K562 treated with DMSO at 1 percent for 48 hours (cell line): ENCODE data around the gene ARHGAP35. TPM values are rescaled to one million over a fixed set of nuclear protein-coding genes. Genes with fewer than 3 reads are reported as not detected.

Source experiments
- total RNA-seq: library from RNA; unstranded; fragments of 300-600 nt; gene quantifications from 2 replicates; pipeline ENCODE4 v1.2.3, GENCODE V29; 2022; ENCODE audit warnings: low replicate concordance; ENCODE audit errors: extremely low read depth

Gene ARHGAP35
- not detected in 2 replicates for total RNA-seq

GRCh38 chr19:46860846-46861690 is at the start of gene ARHGAP35:
ARHGAP35 (plus strand) TSS chr19:46860997; CDS start chr19:46918676, 57,679 bp downstream.

GRCh38 chr19:46850228-46851203 is 10.3 kb upstream of the ARHGAP35 start, which contains the start of gene AP2S1:
AP2S1 (minus strand) TSS chr19:46850846; CDS start chr19:46850766, 80 bp downstream.

Other genes with a start within 250 kb of the ARHGAP35 start
- gene PTGIR, start 235.9 kb upstream of the ARHGAP35 start, total RNA-seq = not detected in 2 replicates
- gene GNG8, start 224.8 kb upstream of the ARHGAP35 start, total RNA-seq = not detected in 2 replicates
- gene DACT3, start 199.8 kb upstream of the ARHGAP35 start, total RNA-seq = not detected in 2 replicates
- not detected in 2 replicates for gene PRKD2, start 143.9 kb upstream of the ARHGAP35 start, total RNA-seq
- gene FKRP, start 114.9 kb upstream of the ARHGAP35 start, total RNA-seq = not detected in 2 replicates
- gene STRN4, start 114.5 kb upstream of the ARHGAP35 start, total RNA-seq = not detected in 2 replicates
- gene SLC1A5, start 72.4 kb upstream of the ARHGAP35 start, total RNA-seq = 457 TPM in 1 of 2 replicates, not detected in the other
- not detected in 2 replicates for gene AP2S1, start 10.2 kb upstream of the ARHGAP35 start, total RNA-seq
- not detected in 2 replicates for gene NPAS1, start 158.8 kb downstream of the ARHGAP35 start, total RNA-seq
- not detected in 2 replicates for gene TMEM160, start 187.6 kb downstream of the ARHGAP35 start, total RNA-seq